Mucosa of stomach (tissue), 1 donor: ENCODE data around the gene ZBTB45.

Source experiments
- H3K27me3 ChIP-seq: one replicate; pipeline ENCODE4 v1.7.0; 2013; ENCODE audit warnings: mild to moderate bottlenecking, low read length; ENCODE audit not compliant: control insufficient read depth, insufficient read depth
- H3K36me3 ChIP-seq: one replicate; pipeline ENCODE4 v1.7.0; 2013; ENCODE audit warnings: low read length; ENCODE audit not compliant: control insufficient read depth, insufficient read depth
- H3K4me1 ChIP-seq: one replicate; pipeline ENCODE4 v1.7.0; 2013; ENCODE audit warnings: mild to moderate bottlenecking, low read length; ENCODE audit not compliant: control insufficient read depth, insufficient read depth
- H3K4me3 ChIP-seq: one replicate; pipeline ENCODE4 v1.7.0; 2013; ENCODE audit warnings: low read length
- H3K9ac ChIP-seq: one replicate; pipeline ENCODE4 v1.7.0; 2013; ENCODE audit warnings: mild to moderate bottlenecking, low read length, moderate library complexity
- H3K9me3 ChIP-seq: one replicate; pipeline ENCODE4 v1.7.0; 2013; ENCODE audit warnings: mild to moderate bottlenecking, low read length, moderate library complexity; ENCODE audit not compliant: control insufficient read depth
- donor health status: Pancreatic carcinoma.

ZBTB45 gene

DNA sequence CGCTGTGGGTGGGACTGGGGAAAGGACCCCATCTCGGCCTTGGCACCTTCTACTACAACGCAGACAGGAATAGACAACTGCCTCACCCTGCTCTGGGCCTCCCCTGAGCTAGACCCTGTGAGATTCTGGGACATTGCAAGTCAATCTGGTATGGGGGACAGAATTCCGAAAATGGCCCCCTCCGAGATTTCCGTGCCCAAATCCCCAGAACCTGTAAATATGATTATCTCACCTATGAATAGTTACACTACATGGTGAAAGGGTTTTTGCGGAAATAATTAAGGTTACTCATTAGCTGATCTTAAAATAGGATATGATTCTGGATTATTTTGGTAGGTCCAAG lies 618 bp upstream of the ZBTB45 start:
- Histone ChIP-seq H3K9me3 (no peaks in the 10 kb centered on the region), H3K27me3 (no peaks in the 10 kb centered on the region), H3K4me1 (peaks cover 16% of the 10 kb centered on the region), H3K36me3 (no peaks in the 10 kb centered on the region), H3K9ac (peak overlapping the region; percentile 83), H3K4me3 (peak overlapping the region; percentile 87)

GRCh38 chr19:58519087-58519354 lies 589 bp downstream of the ZBTB45 start:
- H3K36me3 ChIP-seq, result no peaks in the 10 kb centered on the region
- H3K9me3 ChIP-seq, result no peaks in the 10 kb centered on the region
- H3K9ac ChIP-seq, result peak overlapping the region; percentile 83
- H3K4me1 ChIP-seq, result peaks cover 22% of the 10 kb centered on the region
- no peaks in the 10 kb centered on the region for H3K27me3 ChIP-seq
- peak overlapping the region; percentile 87 for H3K4me3 ChIP-seq

DNA sequence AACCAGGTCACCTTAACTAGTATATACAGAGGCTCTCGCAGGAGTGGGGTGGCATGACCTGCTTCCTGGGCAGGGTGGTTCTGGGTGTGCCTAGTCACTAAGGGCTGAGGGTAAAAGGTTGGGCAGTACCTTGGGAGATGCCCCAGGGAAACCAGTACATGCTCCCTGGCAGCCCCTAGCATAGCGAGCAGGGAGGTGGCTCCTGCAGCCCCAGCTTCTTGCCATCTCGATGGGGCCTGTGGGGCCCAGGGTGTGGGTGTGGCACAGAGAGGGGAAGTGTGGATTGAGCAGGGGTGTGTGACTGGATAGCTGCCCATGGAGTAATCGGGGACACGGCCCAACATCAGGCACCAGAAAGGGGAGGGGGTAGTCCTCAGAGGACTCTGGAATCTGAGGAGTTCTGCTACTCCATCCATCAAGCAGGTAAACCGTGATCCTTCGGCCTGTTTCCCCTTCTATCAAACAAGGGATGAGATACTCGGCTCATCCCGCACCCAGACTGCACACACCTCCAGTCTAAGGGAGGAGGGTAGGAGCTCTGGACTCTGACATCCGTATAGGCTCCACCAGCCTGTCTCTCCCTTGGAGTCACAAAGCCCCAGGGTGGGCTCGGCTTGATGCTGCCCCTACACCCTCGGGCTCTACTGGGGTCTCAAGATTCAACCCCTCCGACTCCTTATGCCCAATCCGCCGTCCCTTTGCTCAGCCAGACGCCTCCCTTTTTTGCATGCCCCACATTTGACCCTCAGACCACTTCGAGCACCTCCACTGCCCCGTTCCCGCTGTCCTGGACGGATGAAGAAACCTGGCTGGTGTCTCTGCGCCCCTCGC lies 1.1 kb downstream of the ZBTB45 start:
- peak overlapping the region; percentile 87 for H3K4me3 ChIP-seq
- no peaks in the 10 kb centered on the region for H3K27me3 ChIP-seq
- H3K36me3 ChIP-seq, result no peaks in the 10 kb centered on the region
- peak overlapping the region; percentile 83 for H3K9ac ChIP-seq
- no peaks in the 10 kb centered on the region for H3K9me3 ChIP-seq
- H3K4me1 ChIP-seq, result peaks cover 27% of the 10 kb centered on the region

DNA sequence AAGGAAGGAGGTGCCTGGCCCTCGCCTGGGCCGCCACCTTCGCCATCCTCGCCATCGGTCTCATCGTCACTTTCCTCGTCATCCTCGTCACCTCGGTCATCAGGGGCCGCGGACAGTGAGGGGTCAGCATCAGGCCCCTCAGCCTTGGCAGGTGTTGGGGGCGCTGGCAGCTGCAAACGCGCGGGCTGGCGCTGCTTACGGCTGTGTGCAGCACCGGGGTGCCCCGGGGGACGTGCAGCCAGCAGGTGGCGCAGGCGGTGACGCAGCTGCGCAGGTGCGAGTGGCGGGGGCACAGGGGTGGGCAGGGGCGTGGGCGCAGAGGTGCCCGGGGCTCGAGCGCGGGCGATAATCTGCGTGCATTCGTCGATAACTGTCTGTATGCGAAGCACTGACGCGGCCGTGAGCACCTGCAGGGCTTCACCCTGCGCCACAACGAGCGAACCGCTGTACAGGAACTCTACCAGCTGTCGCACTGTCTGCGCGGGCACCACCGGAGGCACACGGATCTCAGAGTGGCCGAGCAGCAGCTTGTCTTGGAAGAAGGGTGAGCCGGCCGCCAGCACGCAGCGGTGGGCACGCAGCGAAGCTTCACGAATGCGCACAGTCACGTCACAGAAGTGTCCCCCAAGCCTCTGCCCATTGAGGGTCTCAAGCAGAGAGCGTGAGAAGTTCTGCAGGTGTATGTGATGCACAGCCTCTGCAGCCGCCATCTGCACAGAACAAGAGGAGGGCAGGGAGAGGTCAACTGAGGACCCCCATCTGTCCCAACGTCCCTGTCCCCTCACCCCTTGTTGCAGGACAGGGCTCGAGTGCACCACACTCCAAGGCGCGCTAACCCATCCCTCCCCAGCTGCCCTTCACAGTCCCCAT lies 2.4 kb downstream of the ZBTB45 start:
- Histone ChIP-seq H3K4me1 (peaks cover 38% of the 10 kb centered on the region), H3K9me3 (no peaks in the 10 kb centered on the region), H3K27me3 (no peaks in the 10 kb centered on the region), H3K9ac (no peak overlapping the region), H3K4me3 (no peak overlapping the region), H3K36me3 (no peaks in the 10 kb centered on the region)

GRCh38 chr19:58516246-58516836 lies 3.3 kb downstream of the ZBTB45 start:
- Histone ChIP-seq H3K36me3 (no peaks in the 10 kb centered on the region), H3K9me3 (no peaks in the 10 kb centered on the region), H3K27me3 (no peaks in the 10 kb centered on the region), H3K9ac (no peak overlapping the region), H3K4me1 (peaks cover 40% of the 10 kb centered on the region), H3K4me3 (no peak overlapping the region)

DNA sequence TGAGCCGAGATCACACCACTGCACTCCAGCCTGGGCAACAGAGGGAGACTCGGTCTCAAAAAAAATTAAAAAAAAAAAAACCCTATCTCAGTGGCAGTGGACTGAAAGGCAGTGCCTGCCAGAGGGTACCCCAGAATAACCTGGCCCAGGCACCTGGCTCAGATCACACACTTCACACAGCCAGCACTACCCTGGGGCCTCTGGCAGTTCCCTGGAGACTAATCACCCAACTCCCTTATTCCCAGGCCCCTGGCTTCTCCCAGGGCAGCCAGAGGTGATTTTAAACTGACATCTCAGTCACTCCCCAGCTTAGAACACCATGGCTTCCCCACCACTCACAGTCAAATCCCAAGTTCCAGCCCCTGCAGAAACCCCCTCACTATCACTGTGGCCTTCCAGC lies 4.4 kb downstream of the ZBTB45 start:
- Histone ChIP-seq H3K9me3 (no peaks in the 10 kb centered on the region), H3K36me3 (no peaks in the 10 kb centered on the region), H3K9ac (no peak overlapping the region), H3K27me3 (no peaks in the 10 kb centered on the region), H3K4me1 (peaks cover 38% of the 10 kb centered on the region), H3K4me3 (no peak overlapping the region)

- Histone ChIP-seq H3K4me1 (peaks cover 38% of the 10 kb centered on the region), H3K9ac (peak overlapping the region; percentile 53), H3K4me3 (no peak overlapping the region), H3K36me3 (no peaks in the 10 kb centered on the region), H3K27me3 (no peaks in the 10 kb centered on the region), H3K9me3 (no peaks in the 10 kb centered on the region)
Observed at GRCh38 chr19:58514564-58515022, 5.0 kb downstream of the ZBTB45 start.

GRCh38 chr19:58513694-58514563 lies 5.7 kb downstream of the ZBTB45 start:
- no peak overlapping the region for H3K4me3 ChIP-seq
- H3K36me3 ChIP-seq, result no peaks in the 10 kb centered on the region
- H3K9ac ChIP-seq, result peak overlapping the region; percentile 69
- H3K27me3 ChIP-seq, result no peaks in the 10 kb centered on the region
- no peaks in the 10 kb centered on the region for H3K9me3 ChIP-seq
- H3K4me1 ChIP-seq, result peaks cover 38% of the 10 kb centered on the region

GRCh38 chr19:58513213-58513693 lies 6.4 kb downstream of the ZBTB45 start:
- H3K27me3 ChIP-seq, result no peaks in the 10 kb centered on the region
- no peaks in the 10 kb centered on the region for H3K36me3 ChIP-seq
- H3K4me1 ChIP-seq, result peaks cover 33% of the 10 kb centered on the region
- H3K9me3 ChIP-seq, result no peaks in the 10 kb centered on the region
- H3K9ac ChIP-seq, result peak overlapping the region; percentile 69
- H3K4me3 ChIP-seq, result no peak overlapping the region

DNA sequence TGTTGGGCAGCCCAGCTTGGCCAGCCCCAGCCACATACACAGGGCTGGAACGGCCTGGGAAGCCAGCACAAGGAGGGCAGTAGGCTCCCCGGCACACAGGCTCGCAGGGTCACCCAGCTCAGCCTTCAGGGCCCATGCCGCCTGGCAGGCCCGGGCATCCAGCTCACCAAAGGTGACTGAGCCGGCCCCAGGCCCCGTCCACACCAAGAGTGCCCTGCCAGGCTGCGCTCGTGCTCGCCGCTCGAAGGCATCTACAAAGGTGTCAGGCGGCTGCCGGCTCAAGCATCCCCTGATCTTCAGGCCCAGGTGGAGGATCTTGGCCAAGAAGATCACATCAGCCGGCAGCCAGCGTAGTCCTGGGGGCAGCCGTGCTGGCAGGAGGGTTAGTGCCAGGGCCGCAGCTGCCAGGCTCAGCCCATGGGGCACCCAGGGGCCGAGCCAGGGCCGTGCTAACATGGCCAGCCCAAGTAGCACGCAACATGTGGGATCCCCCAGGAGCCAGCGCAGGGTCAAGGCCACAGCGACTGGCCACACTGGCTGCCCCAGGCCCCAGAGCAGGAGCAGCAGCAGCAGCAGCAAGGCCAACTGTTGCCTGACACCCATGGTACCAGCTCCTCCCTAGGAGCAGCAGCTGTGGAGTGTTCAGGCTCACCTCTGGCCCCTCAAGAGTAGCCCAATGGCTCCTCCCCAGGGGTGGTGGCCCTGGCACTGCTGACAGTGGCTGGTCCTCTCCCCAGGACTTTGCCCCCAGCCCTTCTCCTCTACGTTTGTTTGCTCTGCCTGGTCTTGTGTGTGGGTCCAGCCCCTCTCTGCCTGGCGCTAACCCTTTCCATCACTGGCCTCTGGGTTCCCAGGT lies 8.0 kb downstream of the ZBTB45 start, which contains the start of gene SLC27A5:
Gene SLC27A5 (minus strand): TSS at position 640 of the 856 bp plus-strand sequence. CDS start 37 bp downstream, at position 603.
- H3K9me3 ChIP-seq, result no peaks in the 10 kb centered on the region
- peaks cover 28% of the 10 kb centered on the region for H3K4me1 ChIP-seq
- no peak within 1 kb of the TSS for H3K4me3 ChIP-seq
- no peaks in the 10 kb centered on the region for H3K36me3 ChIP-seq
- H3K27me3 ChIP-seq, result no peaks in the 10 kb centered on the region
- H3K9ac ChIP-seq, result no peak within 1 kb of the TSS
